GM12801 (cell line): ENCODE data around the gene PRRG3.

Source experiments
- TF ChIP-seq, protein P1 (sequence below): IDR thresholded peaks from one replicate; pipeline ENCODE4 v1.5.1; 2011; ENCODE audit warnings: control low read depth; ENCODE audit not compliant: insufficient read length; ENCODE audit errors: extremely low read depth

Gene PRRG3

GRCh38 chrX:151746502-151746901 is 51.2 kb downstream of the PRRG3 start:
- TF ChIP-seq, protein P1, sequence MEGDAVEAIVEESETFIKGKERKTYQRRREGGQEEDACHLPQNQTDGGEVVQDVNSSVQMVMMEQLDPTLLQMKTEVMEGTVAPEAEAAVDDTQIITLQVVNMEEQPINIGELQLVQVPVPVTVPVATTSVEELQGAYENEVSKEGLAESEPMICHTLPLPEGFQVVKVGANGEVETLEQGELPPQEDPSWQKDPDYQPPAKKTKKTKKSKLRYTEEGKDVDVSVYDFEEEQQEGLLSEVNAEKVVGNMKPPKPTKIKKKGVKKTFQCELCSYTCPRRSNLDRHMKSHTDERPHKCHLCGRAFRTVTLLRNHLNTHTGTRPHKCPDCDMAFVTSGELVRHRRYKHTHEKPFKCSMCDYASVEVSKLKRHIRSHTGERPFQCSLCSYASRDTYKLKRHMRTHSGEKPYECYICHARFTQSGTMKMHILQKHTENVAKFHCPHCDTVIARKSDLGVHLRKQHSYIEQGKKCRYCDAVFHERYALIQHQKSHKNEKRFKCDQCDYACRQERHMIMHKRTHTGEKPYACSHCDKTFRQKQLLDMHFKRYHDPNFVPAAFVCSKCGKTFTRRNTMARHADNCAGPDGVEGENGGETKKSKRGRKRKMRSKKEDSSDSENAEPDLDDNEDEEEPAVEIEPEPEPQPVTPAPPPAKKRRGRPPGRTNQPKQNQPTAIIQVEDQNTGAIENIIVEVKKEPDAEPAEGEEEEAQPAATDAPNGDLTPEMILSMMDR, result no peak

DNA sequence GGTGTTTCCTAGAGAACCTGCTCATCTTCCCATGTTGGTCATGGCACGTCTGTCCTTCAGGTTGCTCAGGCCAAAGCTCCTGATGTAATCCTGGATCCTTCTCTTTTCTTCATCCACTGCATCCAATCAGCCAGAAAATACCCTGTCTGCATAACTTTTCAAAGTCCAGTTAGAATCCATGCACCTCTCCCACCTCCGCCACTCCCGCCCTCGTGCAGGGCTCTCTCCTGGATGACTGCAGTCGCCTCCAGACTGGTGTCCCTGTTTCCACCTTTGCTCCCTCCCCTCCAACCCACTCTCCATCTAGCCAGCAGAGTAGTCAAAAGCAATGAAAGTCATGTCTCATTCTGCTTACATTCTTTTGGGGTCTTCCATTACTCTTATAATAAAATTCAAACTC is 55.3 kb downstream of the PRRG3 start:
- TF ChIP-seq, protein P1, result no peak

- TF ChIP-seq, protein P1, result no peak
These were observed 57.6 kb downstream of the PRRG3 start for GRCh38 chrX:151752847-151753246.

DNA sequence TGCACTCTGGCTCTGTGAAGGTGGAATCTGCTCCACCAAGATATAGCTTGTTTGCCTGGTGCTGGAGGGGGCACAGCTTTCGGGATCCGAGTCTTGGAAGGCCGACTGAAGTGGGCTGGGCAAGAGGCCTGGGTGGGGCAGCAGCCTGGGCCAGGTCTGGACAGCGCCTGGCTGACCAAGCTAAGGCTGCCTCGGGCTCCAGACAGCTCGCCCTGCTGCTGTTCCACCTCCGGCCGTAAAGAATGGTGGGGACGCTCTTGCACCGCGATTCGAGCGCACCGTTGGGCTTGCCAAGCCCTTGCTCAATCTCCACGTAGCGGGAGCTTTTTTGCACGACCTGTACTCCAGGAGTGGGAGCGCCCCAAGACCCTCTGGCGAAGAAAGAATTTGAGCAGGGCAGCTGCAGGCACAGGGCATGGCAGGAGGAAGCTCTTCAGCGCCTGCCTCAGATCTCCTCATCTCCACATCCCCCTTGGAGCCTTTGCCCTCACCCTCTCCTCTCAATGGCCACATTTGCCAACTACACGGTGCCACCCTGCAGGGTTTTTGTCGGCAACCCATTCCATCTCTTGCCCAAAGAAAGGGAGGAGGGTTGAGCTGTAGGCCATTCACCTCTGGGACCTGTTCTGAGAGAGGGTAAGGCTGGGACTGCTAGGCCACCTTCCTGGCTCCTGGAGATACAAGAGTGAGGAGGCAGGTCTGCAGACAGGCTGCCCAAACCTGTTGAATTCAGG is 58.2 kb downstream of the PRRG3 start:
- TF ChIP-seq, protein P1, result no peak

DNA sequence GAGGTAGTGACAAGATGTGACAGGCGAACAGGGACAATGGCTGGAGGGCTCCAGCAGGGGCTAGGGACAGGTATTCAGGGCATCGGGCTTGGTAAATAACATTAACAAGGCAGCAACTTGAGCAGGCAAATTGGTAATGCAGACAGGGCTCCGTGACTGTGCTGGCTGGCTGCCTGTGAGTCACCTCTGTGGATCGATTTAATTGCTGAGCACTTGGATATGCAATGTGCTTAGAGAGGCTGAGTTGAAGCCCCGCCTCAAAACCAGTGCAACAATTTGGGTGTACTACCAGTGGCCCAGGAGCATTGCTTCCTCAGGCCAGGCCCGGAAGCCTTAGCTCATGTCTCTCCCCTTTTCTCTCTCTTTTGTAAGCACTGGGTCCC is 58.8 kb downstream of the PRRG3 start:
- TF ChIP-seq, protein P1, result no peak

GRCh38 chrX:151754641-151755215 is 59.5 kb downstream of the PRRG3 start:
- TF ChIP-seq, protein P1, result no peak
